Activated CD8-positive, alpha-beta memory T cell treated with anti-CD3 and anti-CD28 coated beads, Interleukin-2, amount 10 ng/mL, durations not matched to agents 7 days and 5 days (primary cell): ENCODE data around the gene ARHGAP33. TPM values are rescaled to one million over a fixed set of nuclear protein-coding genes. Genes with fewer than 3 reads are reported as not detected.
"Not testable (repeated sequence)": the region's sequence is repeated elsewhere in the genome, so short reads cannot be mapped to it uniquely, and the experiment has no call there.

ENCODE experiments used
- ATAC-seq: fragments of 150-1000 bp; cut with Tn5 transposase; one replicate; pipeline ENCODE4 v1.10.0; 2021; ENCODE audit warnings: moderate library complexity
- CTCF ChIA-PET: fragments of 350-600 bp; sonication (Branson Sonifier 250); formaldehyde crosslinking; loops from one replicate; lab custom pipeline; 2021; ENCODE audit warnings: antibody characterized with exemption; lab: Charles Lee
- DNase-seq: peaks from one replicate; pipeline ENCODE4 v3.0.0-alpha.2; 2020
- H3K27ac Mint-ChIP-seq: one replicate; pipeline ENCODE4 v1.8.0; 2021; ENCODE audit warnings: mild to moderate bottlenecking, mixed read lengths
- H3K27me3 Mint-ChIP-seq: one replicate; pipeline ENCODE4 v1.8.0; 2021; ENCODE audit warnings: mixed read lengths
- H3K36me3 Mint-ChIP-seq: one replicate; pipeline ENCODE4 v1.8.0; 2021; ENCODE audit warnings: mild to moderate bottlenecking, mixed read lengths
- H3K4me1 Mint-ChIP-seq: one replicate; pipeline ENCODE4 v1.8.0; 2021; ENCODE audit warnings: mixed read lengths
- H3K4me3 Mint-ChIP-seq: one replicate; pipeline ENCODE4 v1.8.0; 2021; ENCODE audit warnings: mild to moderate bottlenecking, moderate library complexity, mixed read lengths
- H3K9me3 Mint-ChIP-seq: one replicate; pipeline ENCODE4 v1.8.0; 2022; ENCODE audit warnings: low read depth, mixed read lengths
- total RNA-seq, 2 experiments: library from RNA; stranded (reverse); gene quantifications; one replicate each; pipeline ENCODE4 v1.2.3, GENCODE V29; 2021

The ARHGAP33 gene
- total RNA-seq, 2 experiments from 2014 or later, result 40.0 to 101 TPM

- not testable (repeated sequence) for H3K9me3 Mint-ChIP-seq, H3K4me3 Mint-ChIP-seq, ATAC-seq, H3K36me3 Mint-ChIP-seq, DNase-seq, H3K4me1 Mint-ChIP-seq, H3K27ac Mint-ChIP-seq
- CTCF ChIA-PET, result interaction anchor here (1.7 kb wide), 1 partner anchor 16 kb away, joined by 4 read pairs; no protein-coding TSS in a partner anchor
- peaks cover 20% of the 10 kb centered on the region for H3K27me3 Mint-ChIP-seq
These were observed 60.7 kb downstream of the ARHGAP33 start for GRCh38 chr19:35836096-35836495.

Other genes starting within 250 kb of the ARHGAP33 start
- gene SBSN, start 247.3 kb upstream of the ARHGAP33 start, total RNA-seq, result not detected
- not detected for gene GAPDHS, start 242.1 kb upstream of the ARHGAP33 start, total RNA-seq
- 10 to 100 TPM; 43.6 to 65.3 TPM for gene TMEM147, start 229.9 kb upstream of the ARHGAP33 start, total RNA-seq
- gene ATP4A, start 211.9 kb upstream of the ARHGAP33 start, total RNA-seq, result not detected
- gene PMIS2, start 189.4 kb upstream of the ARHGAP33 start, total RNA-seq, result not detected
- 10 to 100 TPM; 49.0 to 59.2 TPM for gene HAUS5, start 162.8 kb upstream of the ARHGAP33 start, total RNA-seq
- 100 to 1,000 TPM; 110 to 117 TPM for gene RBM42, start 146.5 kb upstream of the ARHGAP33 start, total RNA-seq
- gene ETV2, start 133.8 kb upstream of the ARHGAP33 start, total RNA-seq, result 1 to 10 TPM; 1.2 to 1.9 TPM
- gene COX6B1, start 127.2 kb upstream of the ARHGAP33 start, total RNA-seq, result 100 to 1,000 TPM; 394 to 417 TPM
- under 1 TPM in 1 of 2 experiments, not detected in 1; 0.30 TPM for gene UPK1A, start 109.0 kb upstream of the ARHGAP33 start, total RNA-seq
- gene ZBTB32, start 71.0 kb upstream of the ARHGAP33 start, total RNA-seq, result 100 to 1,000 TPM; 133 to 185 TPM
- gene KMT2B, start 57.6 kb upstream of the ARHGAP33 start, total RNA-seq, result 10 to 100 TPM; 70.2 to 79.8 TPM
- 100 to 1,000 TPM in 1 of 2 experiments, 10 to 100 TPM in 1; 51.7 to 117 TPM for gene IGFLR1, start 33.1 kb upstream of the ARHGAP33 start, total RNA-seq
- gene U2AF1L4, start 30.1 kb upstream of the ARHGAP33 start, total RNA-seq, result 10 to 100 TPM; 25.1 to 35.6 TPM
- gene PSENEN, start 29.9 kb upstream of the ARHGAP33 start, total RNA-seq, result 10 to 100 TPM; 39.1 to 49.0 TPM
- gene LIN37, start 27.0 kb upstream of the ARHGAP33 start, total RNA-seq, result 1 to 10 TPM; 8.9 to 9.2 TPM
- gene HSPB6, start 18.5 kb upstream of the ARHGAP33 start, total RNA-seq, result not detected
- gene PROSER3, start 17.4 kb upstream of the ARHGAP33 start, total RNA-seq, result 10 to 100 TPM; 46.5 to 57.8 TPM
- gene PRODH2, start 37.3 kb downstream of the ARHGAP33 start, total RNA-seq, result not detected
- gene NPHS1, start 76.9 kb downstream of the ARHGAP33 start, total RNA-seq, result not detected
- gene KIRREL2, start 81.3 kb downstream of the ARHGAP33 start, total RNA-seq, result 1 to 10 TPM; 1.1 to 1.4 TPM
- gene APLP1, start 93.0 kb downstream of the ARHGAP33 start, total RNA-seq, result 1 to 10 TPM; 1.5 to 2.0 TPM
- gene NFKBID, start 125.0 kb downstream of the ARHGAP33 start, total RNA-seq, result 10 to 100 TPM; 52.7 to 52.9 TPM
- gene HCST, start 127.0 kb downstream of the ARHGAP33 start, total RNA-seq, result 100 to 1,000 TPM; 184 to 195 TPM
- gene TYROBP, start 132.7 kb downstream of the ARHGAP33 start, total RNA-seq, result under 1 TPM in 1 of 2 experiments, not detected in 1; 0.96 TPM
- gene LRFN3, start 160.8 kb downstream of the ARHGAP33 start, total RNA-seq, result 10 to 100 TPM; 11.9 TPM
- gene SDHAF1, start 219.6 kb downstream of the ARHGAP33 start, total RNA-seq, result 10 to 100 TPM; 19.8 to 20.2 TPM
- gene SYNE4, start 233.2 kb downstream of the ARHGAP33 start, total RNA-seq, result 1 to 10 TPM; 1.4 to 3.2 TPM
- 10 to 100 TPM; 41.0 to 44.7 TPM for gene ALKBH6, start 238.6 kb downstream of the ARHGAP33 start, total RNA-seq